ENCODE measurements around the gene KCNMA1.
"Not testable (repeated sequence)": the region's sequence is repeated elsewhere in the genome, so short reads cannot be mapped to it uniquely, and the experiment has no call there.

KCNMA1 gene

GRCh38 chr10:77604063-77604462 is 33.5 kb downstream of the KCNMA1 start:
- no peak for DNase-seq (ENCODE audit: low spot score)

GRCh38 chr10:77603534-77603927 is 34.1 kb downstream of the KCNMA1 start:
- DNase-seq (ENCODE audit: low spot score), result peak; percentile 36

GRCh38 chr10:77602913-77603533 is 34.6 kb downstream of the KCNMA1 start:
- DNase-seq (ENCODE audit: low spot score), result no peak

- no peak for DNase-seq (ENCODE audit: low spot score)
Measured at GRCh38 chr10:77602231-77602912, 35.2 kb downstream of the KCNMA1 start.

- DNase-seq (ENCODE audit: low spot score), result peak; percentile 48
Measured at GRCh38 chr10:77601488-77601887, 36.1 kb downstream of the KCNMA1 start.

- no peak for DNase-seq (ENCODE audit: low spot score)
Measured at GRCh38 chr10:77600640-77601039, 37.0 kb downstream of the KCNMA1 start.

- no peak for DNase-seq (ENCODE audit: low spot score)
Measured at GRCh38 chr10:77599651-77600050, 38.0 kb downstream of the KCNMA1 start.

GRCh38 chr10:77598606-77599005 is 39.0 kb downstream of the KCNMA1 start:
- DNase-seq (ENCODE audit: low spot score), result no peak

- no peak for DNase-seq (ENCODE audit: low spot score)
Measured at GRCh38 chr10:77597560-77597959, 40.0 kb downstream of the KCNMA1 start.

GRCh38 chr10:77594471-77594783 is 43.2 kb downstream of the KCNMA1 start:
- DNase-seq (ENCODE audit: low spot score), result no peak

GRCh38 chr10:77593771-77594470 is 43.7 kb downstream of the KCNMA1 start:
- no peak for DNase-seq (ENCODE audit: low spot score)

GRCh38 chr10:77592946-77593636 is 44.5 kb downstream of the KCNMA1 start:
- DNase-seq (ENCODE audit: low spot score), result peak; percentile 90

- no peak for DNase-seq (ENCODE audit: low spot score)
Measured at GRCh38 chr10:77592510-77592909, 45.1 kb downstream of the KCNMA1 start.

GRCh38 chr10:77591238-77591880 is 46.2 kb downstream of the KCNMA1 start:
- DNase-seq (ENCODE audit: low spot score), result no peak

GRCh38 chr10:77590344-77591237 is 47.0 kb downstream of the KCNMA1 start:
- no peak for DNase-seq (ENCODE audit: low spot score)

- not testable (repeated sequence) for DNase-seq (ENCODE audit: low spot score)
Measured at GRCh38 chr10:77589703-77590102, 47.9 kb downstream of the KCNMA1 start.

GRCh38 chr10:77588886-77589285 is 48.7 kb downstream of the KCNMA1 start:
- DNase-seq (ENCODE audit: low spot score), result no peak

GRCh38 chr10:77587416-77587790 is 50.2 kb downstream of the KCNMA1 start:
- DNase-seq (ENCODE audit: low spot score), result no peak

- DNase-seq (ENCODE audit: low spot score), result no peak
Measured at GRCh38 chr10:77586719-77587415, 50.7 kb downstream of the KCNMA1 start.

- DNase-seq (ENCODE audit: low spot score), result no peak
Measured at GRCh38 chr10:77584938-77585337, 52.7 kb downstream of the KCNMA1 start.

GRCh38 chr10:77583527-77583926 is 54.1 kb downstream of the KCNMA1 start:
- DNase-seq (ENCODE audit: low spot score), result peak; percentile 52

All from kidney tubule cell (primary cell).